ENCODE data around the gene EVC2.

The EVC2 gene

DNA sequence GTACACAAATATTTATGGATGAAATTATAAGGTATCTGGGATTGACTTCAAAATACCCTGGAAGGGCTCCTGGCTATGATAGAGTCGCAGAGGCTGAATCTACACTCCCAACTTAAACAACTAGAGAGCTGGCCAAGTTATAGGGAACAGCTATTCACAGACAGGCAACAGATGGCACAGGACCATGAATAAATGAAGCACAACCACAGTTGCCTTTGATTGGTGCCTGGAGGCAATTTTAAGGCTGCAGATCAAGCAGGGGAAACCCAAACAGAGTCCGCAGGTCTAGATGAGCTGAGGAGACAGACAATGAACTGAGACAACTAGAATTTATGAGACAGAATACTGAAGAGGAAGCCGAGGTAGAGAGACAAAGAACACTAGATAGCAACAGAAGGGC, 155.9 kb downstream of the EVC2 start:
- DNase-seq, result no peak

DNA sequence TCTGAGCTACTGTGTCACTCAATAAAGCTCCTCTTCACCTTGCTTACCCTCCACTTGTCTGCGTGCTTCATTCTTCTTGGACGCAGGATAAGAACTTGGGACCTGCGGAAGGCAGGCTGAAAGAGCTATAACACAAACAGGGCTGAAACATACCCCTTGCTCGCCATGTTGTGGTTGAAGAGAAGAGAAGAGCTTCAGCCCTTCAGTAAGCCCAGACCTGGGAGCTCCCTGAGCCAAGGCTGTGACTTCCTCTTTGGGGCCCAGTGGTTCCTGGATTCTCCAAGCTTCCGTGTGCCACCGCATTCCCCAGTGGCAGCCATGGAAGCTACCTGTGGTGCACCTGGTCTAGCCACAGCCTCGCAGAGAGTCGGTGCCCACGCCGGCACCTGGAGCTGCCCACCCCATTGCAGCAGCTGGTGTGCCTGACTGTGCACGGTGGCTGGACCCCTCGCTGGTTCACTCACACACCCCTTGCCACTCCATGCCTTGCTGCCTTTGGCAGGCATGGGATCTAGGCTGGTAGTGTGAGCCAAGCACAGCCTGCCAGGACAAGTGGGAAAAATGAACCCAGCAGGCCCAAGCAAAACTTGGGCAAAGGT, 160.6 kb downstream of the EVC2 start:
- no peak for DNase-seq

DNA sequence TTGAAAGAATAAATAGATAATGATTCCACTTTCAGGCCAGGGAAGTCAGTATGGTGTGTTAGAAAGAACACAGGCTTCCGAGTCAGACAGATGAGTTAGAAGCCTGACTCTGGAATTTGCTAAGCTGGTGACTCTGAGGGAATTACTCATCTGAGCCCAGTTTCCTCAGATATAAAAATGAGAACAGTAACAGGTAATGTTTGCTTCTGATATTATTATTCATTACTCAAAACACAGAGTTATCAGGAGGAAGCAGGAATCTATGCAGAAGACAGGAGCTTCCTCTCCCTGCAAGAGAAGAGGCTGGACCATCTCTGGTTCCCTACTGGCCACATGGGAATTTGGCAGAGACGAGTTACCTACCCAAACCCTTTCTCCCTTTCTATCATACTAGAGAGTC, 163.1 kb downstream of the EVC2 start:
- no peak for DNase-seq

DNA sequence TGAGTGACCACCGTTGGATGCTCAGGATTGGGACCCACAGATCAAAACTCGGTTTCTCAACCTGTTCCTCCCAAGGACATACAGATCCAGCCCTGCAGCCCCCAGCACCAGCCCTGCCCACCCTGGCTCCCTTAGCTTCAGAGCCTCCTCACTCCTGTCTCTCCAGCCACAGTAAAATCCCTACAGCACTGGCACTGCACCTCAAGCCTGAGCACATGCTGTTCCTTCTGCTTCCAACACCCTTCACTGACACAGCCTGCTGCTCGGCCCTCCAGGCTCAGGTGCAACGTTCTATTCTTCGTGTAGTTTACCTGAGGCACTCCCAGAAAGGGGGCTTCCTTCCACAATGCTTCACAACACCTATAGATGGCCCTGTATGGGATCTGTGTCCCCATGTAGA, 163.6 kb downstream of the EVC2 start:
- no peak for DNase-seq

DNA sequence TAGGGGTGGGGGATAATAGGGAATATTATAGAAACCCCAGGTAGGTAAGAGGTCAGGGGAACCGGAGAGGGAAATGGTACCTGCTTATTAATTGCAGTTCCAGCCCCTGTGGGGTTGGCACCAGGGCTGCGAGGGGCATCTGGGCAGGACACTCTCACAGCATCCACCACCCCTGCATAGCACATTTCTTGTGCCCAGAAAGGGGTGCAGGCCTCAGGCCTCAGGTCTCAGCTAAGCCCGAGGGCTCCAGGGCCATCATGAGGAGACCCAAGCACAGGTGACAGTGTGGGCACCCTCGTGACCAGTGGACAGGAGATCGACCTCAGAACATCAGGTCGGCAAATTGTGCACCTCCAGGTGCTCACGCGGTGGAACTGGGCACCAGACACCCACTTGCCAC, 164.7 kb downstream of the EVC2 start:
- DNase-seq, result no peak

DNA sequence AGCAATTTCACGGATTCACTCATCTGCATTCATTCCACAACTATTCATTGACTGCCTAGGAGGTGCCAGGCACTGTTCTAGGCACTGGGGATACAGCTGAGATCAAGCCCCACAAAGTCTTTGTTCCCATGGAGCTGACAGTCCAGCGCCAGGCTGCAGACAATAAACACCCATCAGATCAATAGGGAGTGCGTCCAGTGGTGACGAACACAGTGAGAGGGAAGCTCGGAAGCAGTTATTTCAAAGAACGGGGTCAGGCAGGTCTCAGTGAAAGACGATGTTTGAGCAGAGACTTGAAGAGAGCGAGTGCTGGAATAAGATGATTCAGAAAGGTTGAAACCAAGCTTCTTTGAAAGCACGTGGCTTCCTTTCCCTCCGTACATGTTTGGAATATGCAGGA, 167.2 kb downstream of the EVC2 start:
- DNase-seq, result no peak

DNA sequence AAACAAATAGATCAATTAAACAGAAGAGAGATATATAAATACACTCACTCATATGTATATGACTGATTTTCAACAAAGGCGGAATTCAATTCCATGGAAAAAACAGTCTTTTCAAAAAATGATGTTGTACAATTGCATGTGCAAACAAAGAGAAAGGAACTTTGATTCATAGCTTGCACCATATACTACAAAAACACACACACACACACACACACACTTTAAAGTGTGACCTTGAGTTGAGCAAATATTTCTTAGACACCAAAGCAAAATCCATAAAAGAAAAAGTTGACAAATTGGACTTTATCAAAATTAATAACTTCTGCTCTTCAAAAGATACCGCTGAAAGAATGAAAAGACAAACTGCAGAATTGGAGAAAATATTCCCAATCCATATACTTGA, 168.8 kb downstream of the EVC2 start:
- no peak for DNase-seq

DNA sequence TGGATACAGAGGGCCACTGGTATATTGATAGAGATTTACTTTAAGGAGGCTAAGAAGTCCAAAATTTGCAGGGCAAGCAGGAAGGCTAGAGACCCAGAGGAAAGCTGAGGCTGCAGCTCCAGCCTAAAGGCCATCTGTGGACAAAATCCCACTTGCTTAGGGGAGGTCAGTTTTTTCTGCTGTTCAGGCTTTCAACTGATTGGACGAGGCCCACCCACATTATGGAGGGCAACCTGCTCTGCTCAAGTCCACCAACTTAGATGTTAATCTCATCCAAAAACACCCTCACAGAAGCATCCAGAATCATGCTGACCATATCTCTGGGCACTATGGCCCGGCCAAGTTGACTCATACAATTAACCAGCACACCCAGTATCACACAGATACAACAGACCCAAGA, 176.3 kb downstream of the EVC2 start:
- DNase-seq, result no peak

DNA sequence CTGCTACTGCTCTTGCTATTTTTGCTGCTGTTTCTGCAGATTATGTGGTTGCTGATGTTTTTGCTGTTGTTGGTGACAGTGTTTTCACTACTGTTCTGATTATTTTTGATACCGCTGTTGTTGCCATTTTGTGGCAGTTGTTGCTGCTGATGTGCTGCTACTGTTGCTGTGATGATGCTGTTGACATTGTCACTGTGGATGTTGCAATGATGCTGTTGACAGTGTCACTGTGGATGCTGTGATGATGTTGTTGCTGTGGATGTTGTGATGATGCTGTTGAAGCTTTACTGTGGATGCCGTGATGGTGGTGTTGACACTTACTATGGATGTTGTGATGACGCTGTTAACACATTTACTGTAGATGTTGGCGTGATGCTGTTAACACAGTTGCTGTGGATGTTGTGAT, 180.3 kb downstream of the EVC2 start:
- DNase-seq, result no peak

DNA sequence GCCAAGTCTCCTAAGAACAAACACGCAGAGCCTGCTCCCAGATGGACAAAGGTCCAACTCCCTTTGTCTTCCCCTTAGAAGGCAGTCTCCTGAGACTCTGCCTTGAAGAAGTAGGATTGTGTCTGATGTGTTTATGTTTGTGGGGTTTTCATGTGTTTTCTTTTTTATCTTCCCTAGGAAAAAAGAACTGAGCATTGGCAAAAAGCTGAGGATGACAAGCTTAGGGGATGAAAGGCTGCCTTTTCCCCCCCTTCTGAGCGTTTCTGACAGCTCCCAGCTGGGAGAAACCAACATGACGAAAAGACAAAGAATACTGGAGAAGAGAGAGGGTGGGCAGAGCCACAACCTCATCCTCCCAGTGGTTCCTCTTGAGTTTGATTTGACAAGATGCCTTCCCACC, 181.1 kb downstream of the EVC2 start:
- no peak for DNase-seq

DNA sequence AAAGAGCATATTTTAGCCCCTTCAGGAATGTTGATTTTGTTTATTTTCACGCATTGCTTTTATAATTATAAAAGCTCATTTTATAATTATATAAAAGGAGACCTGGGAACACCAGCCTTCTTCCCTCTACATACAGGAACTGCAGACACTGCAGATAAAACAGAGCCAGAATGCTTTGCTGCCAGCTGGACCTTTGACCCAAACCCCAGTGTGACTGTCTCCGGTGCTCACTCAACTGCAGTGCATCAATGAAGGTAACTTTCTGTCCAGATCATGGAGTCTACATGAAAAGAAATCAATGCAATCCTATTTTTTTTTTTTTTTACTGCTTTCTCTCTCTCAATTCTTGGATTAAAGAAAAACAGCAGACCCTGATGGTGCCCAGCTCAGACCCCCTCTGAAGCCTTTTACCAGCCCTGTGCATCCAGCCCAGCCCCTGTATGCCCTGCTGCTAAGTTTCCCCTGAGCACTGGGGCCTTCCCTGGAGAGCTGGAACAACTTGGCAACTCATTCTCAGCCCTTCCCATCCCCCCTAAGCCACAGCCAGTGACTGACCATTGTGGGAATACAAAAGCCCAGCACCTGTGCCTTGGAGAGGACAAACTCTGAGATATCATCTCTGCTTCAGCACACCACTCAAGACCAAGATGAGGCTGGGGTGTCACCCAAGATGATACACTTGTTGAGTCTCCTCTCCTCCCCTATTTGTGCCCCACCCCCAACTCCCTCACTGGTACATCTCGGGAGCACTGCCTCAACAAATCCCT, 182.1 kb downstream of the EVC2 start:
- DNase-seq, result no peak

DNA sequence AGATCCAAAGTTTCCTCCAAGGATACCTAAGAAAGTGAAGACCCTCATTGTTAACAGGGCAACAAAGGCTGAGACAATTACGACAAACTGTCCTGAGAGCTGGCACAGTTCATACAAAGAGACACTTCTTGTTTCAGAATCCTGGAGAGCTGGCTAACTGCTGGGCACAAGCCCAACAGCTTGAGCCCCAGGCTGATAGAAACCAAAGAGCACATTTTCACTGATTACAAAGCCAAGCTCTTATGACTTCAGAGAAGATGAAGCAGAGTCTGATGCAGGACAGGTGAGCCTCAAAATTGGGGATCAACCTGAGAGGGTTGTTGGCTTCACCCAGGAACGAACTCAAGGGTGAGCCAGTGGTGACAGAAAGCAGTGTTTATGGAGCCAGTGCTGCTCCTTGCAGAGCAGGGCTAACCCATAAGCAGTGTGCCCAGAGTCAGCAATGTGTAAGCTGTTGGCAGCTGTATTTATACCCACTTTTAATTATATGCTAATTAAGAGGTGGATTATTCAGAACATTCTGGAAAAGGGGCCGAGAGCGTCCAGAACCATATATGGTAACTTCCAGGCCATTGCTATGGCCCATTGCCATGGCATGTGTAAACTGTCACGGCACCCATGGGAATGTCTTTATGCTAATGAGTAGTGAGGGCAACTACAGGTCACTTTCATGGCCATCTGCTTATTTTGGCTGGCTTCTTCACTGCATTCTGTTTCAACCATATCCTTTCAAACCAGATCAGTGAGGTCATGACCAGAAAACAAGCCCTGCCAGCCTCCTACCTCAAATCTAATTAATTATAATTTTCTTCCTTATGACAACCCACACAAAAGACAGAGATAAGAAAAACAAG, 183.7 kb downstream of the EVC2 start:
- no peak for DNase-seq

DNA sequence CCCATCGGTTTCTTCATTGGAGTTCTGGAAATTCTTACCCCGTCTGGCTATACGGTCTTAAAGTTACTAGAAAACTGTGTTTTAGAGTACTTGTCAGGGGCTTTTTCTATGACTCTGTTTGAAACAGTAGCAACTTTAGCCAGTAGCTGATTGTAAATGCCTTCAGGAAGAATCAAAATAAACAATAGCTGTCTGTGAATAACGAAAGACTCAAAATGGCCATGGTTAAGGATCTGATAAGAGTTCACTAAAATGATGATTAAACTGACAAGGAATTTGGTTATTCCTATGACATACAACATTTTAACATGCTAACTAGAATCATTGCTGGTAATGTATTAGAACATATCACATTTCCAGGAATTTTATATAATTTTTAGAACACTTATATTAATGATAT, 191.0 kb downstream of the EVC2 start:
- no peak for DNase-seq

DNA sequence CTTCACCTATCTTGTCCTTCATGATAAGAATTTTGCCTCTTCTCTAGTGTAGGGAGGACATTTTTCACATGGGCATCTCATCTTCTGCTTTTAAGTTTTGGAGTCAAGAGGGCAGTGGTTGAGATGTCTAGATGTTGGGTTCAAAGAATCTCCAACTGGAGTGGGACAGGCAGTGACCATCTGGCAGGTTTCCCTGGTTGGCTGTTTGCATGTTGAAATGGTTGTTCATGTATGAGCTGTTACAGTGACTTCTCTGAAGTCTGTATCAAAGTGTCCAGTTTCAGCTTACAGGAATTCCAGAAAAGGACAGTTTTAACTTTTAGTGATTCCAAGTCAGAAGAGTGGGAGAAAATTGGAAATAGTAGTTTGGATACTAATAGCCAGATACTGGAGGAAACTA, 192.7 kb downstream of the EVC2 start:
- no peak for DNase-seq
